IMR-90 (cell line): Measurements from ENCODE around the gene RBM45. TPM values are rescaled to one million over a fixed set of nuclear protein-coding genes. Genes with fewer than 3 reads are reported as not detected.

ENCODE experiments used
- ATAC-seq: fragments of 200-7000 bp; cut with Tn5 transposase; 2 replicates; pipeline ENCODE4 v1.9.1; 2020; ENCODE audit warnings: low read depth, mild to moderate bottlenecking, moderate library complexity
- BruUV-seq: library from RNA; stranded (reverse); fragments of 400-500 nt; replicated peaks from 2 replicates; lab custom pipeline; 2021; lab: Mats Ljungman, UMichigan
- CTCF ChIA-PET: fragments of 300-600 bp; formaldehyde crosslinking; extraction: SDS; loops from one replicate; lab custom pipeline; 2021; ENCODE audit warnings: antibody characterized with exemption; lab: Yijun Ruan, JAX
- POLR2A ChIA-PET: fragments of 300-600 bp; sonication (Branson Sonifier 250); formaldehyde crosslinking; loops from one replicate; lab custom pipeline; 2022; ENCODE audit warnings: antibody characterized with exemption; ENCODE audit not compliant: unreplicated experiment; lab: Charles Lee
- DNase-seq: peaks from one replicate; pipeline ENCODE4 v3.0.0; 2013
- H2AFZ ChIP-seq: replicated peaks from 2 replicates; pipeline ENCODE3; 2013; ENCODE audit warnings: low read length, mild to moderate bottlenecking; ENCODE audit not compliant: poor library complexity
- H2AK5ac ChIP-seq: 2 replicates; pipeline ENCODE4 v1.6.1; 2013; ENCODE audit warnings: low read depth, low read length, inconsistent platforms
- H2AK9ac ChIP-seq: replicated peaks from 2 replicates; pipeline ENCODE3; 2013; ENCODE audit warnings: mild to moderate bottlenecking, low read depth, low read length, moderate library complexity; ENCODE audit not compliant: poor library complexity
- H2BK120ac ChIP-seq: 2 replicates; pipeline ENCODE4 v1.6.1; 2013; ENCODE audit warnings: low read depth, low read length, inconsistent platforms
- H2BK15ac ChIP-seq: 3 replicates; pipeline ENCODE4 v1.6.1; 2013; ENCODE audit warnings: low read depth, low read length, inconsistent platforms
- H2BK20ac ChIP-seq: 2 replicates; pipeline ENCODE4 v1.6.1; 2013; ENCODE audit warnings: low read depth, mild to moderate bottlenecking, inconsistent platforms, low read length, moderate library complexity
- H2BK5ac ChIP-seq: 2 replicates; pipeline ENCODE4 v1.6.1; 2013; ENCODE audit warnings: mild to moderate bottlenecking, low read depth, low read length, inconsistent platforms; ENCODE audit not compliant: poor library complexity, severe bottlenecking
- H3K14ac ChIP-seq: replicated peaks from 2 replicates; pipeline ENCODE4 v1.6.1; 2013; ENCODE audit warnings: low read depth, low read length, inconsistent platforms
- H3K18ac ChIP-seq: 2 replicates; pipeline ENCODE4 v1.6.1; 2013; ENCODE audit warnings: low read depth, low read length, control low read depth
- H3K23ac ChIP-seq: 2 replicates; pipeline ENCODE4 v1.6.1; 2013; ENCODE audit warnings: low read depth, low read length, inconsistent platforms
- H3K27ac ChIP-seq: 2 replicates; pipeline ENCODE4 v1.5.1; 2013; ENCODE audit warnings: mild to moderate bottlenecking, control low read depth, low read length; ENCODE audit not compliant: insufficient read depth
- H3K27me3 ChIP-seq: 2 replicates; pipeline ENCODE4 v1.6.1; 2013; ENCODE audit warnings: low read length; ENCODE audit not compliant: control insufficient read depth, insufficient read depth
- H3K36me3 ChIP-seq: 2 replicates; pipeline ENCODE4 v1.6.1; 2013; ENCODE audit warnings: low read length, mixed read lengths; ENCODE audit not compliant: control insufficient read depth, insufficient read depth
- H3K4ac ChIP-seq: 2 replicates; pipeline ENCODE4 v1.6.1; 2013; ENCODE audit warnings: low read depth, low read length, inconsistent platforms
- H3K4me1 ChIP-seq: 2 replicates; pipeline ENCODE4 v1.6.1; 2013; ENCODE audit warnings: low read length, mixed read lengths; ENCODE audit not compliant: control insufficient read depth, insufficient read depth
- H3K4me2 ChIP-seq: 2 replicates; pipeline ENCODE4 v1.6.1; 2013; ENCODE audit warnings: low read depth, mild to moderate bottlenecking, control low read depth, low read length, moderate library complexity
- H3K4me3 ChIP-seq: 2 replicates; pipeline ENCODE4 v1.5.1; 2013; ENCODE audit warnings: low read depth, mild to moderate bottlenecking, control low read depth, low read length, moderate library complexity; ENCODE audit not compliant: insufficient read depth
- H3K56ac ChIP-seq: 2 replicates; pipeline ENCODE4 v1.6.1; 2013; ENCODE audit warnings: low read length, inconsistent platforms; ENCODE audit not compliant: insufficient read depth; ENCODE audit errors: extremely low read depth
- H3K79me1 ChIP-seq, 2 experiments: 2 replicates each; pipeline ENCODE4 v1.6.1; 2013; ENCODE audit warnings: low read length in 2 of 2, inconsistent platforms in 1 of 2, low read depth in 1 of 2
- H3K9ac ChIP-seq: 2 replicates; pipeline ENCODE4 v1.6.1; 2013; ENCODE audit warnings: low read depth, low read length, control low read depth
- H3K9me1 ChIP-seq: 2 replicates; pipeline ENCODE4 v1.6.1; 2013; ENCODE audit warnings: low read length, inconsistent platforms; ENCODE audit not compliant: insufficient read depth
- H3K9me3 ChIP-seq: 2 replicates; pipeline ENCODE4 v1.6.1; 2013; ENCODE audit warnings: low read length; ENCODE audit not compliant: control insufficient read depth, insufficient read depth
- H4K20me1 ChIP-seq: 2 replicates; pipeline ENCODE4 v1.6.1; 2013; ENCODE audit warnings: low read length, inconsistent platforms; ENCODE audit not compliant: insufficient read depth
- H4K5ac ChIP-seq: 2 replicates; pipeline ENCODE4 v1.6.1; 2013; ENCODE audit warnings: mild to moderate bottlenecking, low read depth, low read length, control low read depth
- H4K8ac ChIP-seq, 2 experiments: 2 replicates each; pipeline ENCODE4 v1.6.1; 2013; ENCODE audit warnings: low read depth in 2 of 2, low read length in 2 of 2, control low read depth in 1 of 2, inconsistent platforms in 1 of 2
- H4K91ac ChIP-seq: 2 replicates; pipeline ENCODE4 v1.6.1; 2013; ENCODE audit warnings: low read depth, low read length, inconsistent platforms; ENCODE audit not compliant: insufficient read depth
- BHLHE40 ChIP-seq: fragments of 150-350 bp; IDR thresholded peaks from 2 replicates; pipeline ENCODE4 v1.6.1; 2016; ENCODE audit warnings: mild to moderate bottlenecking, low read depth, low read length
- CEBPB ChIP-seq: IDR thresholded peaks from 2 replicates; pipeline ENCODE4 v1.6.1; 2012; ENCODE audit warnings: low read depth, low read length, improper control_type of control experiment
- CHD1 ChIP-seq: IDR thresholded peaks from 2 replicates; pipeline ENCODE4 v1.6.1; 2012; ENCODE audit warnings: low read depth, low read length, improper control_type of control experiment
- CTCF ChIP-seq: conservative IDR thresholded peaks from 2 replicates; pipeline ENCODE4 v1.5.1; 2012; ENCODE audit warnings: mild to moderate bottlenecking, low read depth, low read length, improper control_type of control experiment
- ELK1 ChIP-seq: fragments of 150-350 bp; IDR thresholded peaks from 2 replicates; pipeline ENCODE4 v1.6.1; 2016; ENCODE audit warnings: low read depth, mild to moderate bottlenecking, low read length, moderate library complexity, borderline replicate concordance
- FOS ChIP-seq: fragments of 150-350 bp; IDR thresholded peaks from 2 replicates; pipeline ENCODE4 v1.6.1; 2016; ENCODE audit warnings: low read depth, low read length
- MAFK ChIP-seq: IDR thresholded peaks from 2 replicates; pipeline ENCODE4 v1.6.1; 2012; ENCODE audit warnings: low read depth, low read length, improper control_type of control experiment
- MAZ ChIP-seq: IDR thresholded peaks from 2 replicates; pipeline ENCODE4 v1.6.1; 2012; ENCODE audit warnings: low read depth, mild to moderate bottlenecking, low read length, improper control_type of control experiment, moderate library complexity, borderline replicate concordance
- MXI1 ChIP-seq: IDR thresholded peaks from 2 replicates; pipeline ENCODE4 v1.6.1; 2012; ENCODE audit warnings: low read depth, mild to moderate bottlenecking, low read length, moderate library complexity, borderline replicate concordance
- NFE2L2 ChIP-seq: fragments of 150-350 bp; IDR thresholded peaks from 2 replicates; pipeline ENCODE4 v1.6.1; 2016; ENCODE audit warnings: low read depth, mild to moderate bottlenecking, low read length
- POLR2A ChIP-seq: IDR thresholded peaks from 2 replicates; pipeline ENCODE4 v1.6.1; 2012; ENCODE audit warnings: mild to moderate bottlenecking, low read depth, low read length
- RAD21 ChIP-seq: IDR thresholded peaks from 2 replicates; pipeline ENCODE4 v1.6.1; 2012; ENCODE audit warnings: low read length, improper control_type of control experiment
- RCOR1 ChIP-seq: IDR thresholded peaks from 2 replicates; pipeline ENCODE4 v1.6.1; 2012; ENCODE audit warnings: mild to moderate bottlenecking, low read length, improper control_type of control experiment; ENCODE audit not compliant: insufficient replicate concordance
- RFX5 ChIP-seq: IDR thresholded peaks from 2 replicates; pipeline ENCODE4 v1.8.0; 2012; ENCODE audit warnings: low read depth, mild to moderate bottlenecking, low read length, moderate library complexity
- SMC3 ChIP-seq: fragments of 150-350 bp; IDR thresholded peaks from 2 replicates; pipeline ENCODE4 v1.6.1; 2016; ENCODE audit warnings: low read depth, mild to moderate bottlenecking, antibody characterized with exemption, low read length, moderate library complexity
- USF2 ChIP-seq: fragments of 150-350 bp; IDR thresholded peaks from 2 replicates; pipeline ENCODE4 v1.6.1; 2017; ENCODE audit warnings: mild to moderate bottlenecking, antibody characterized with exemption, low read length, low read depth
- dilution Hi-C: fragments of 300-500 bp; cut with HindIII; formaldehyde crosslinking; loops from one replicate; pipeline ENCODE4 v1.14.3; 2018; ENCODE audit warnings: low sequenced_read_pairs; ENCODE audit not compliant: unreplicated experiment
- in situ Hi-C: fragments of 300-500 bp; cut with MboI; formaldehyde crosslinking; loops from 3 replicates; pipeline ENCODE4 v1.14.3; 2019; ENCODE audit warnings: low sequenced_read_pairs, inconsistent platforms, mixed read lengths
- intact Hi-C: fragments of 100-400 bp; cut with micrococcal nuclease; formaldehyde crosslinking; loops from 2 replicates; pipeline ENCODE4 v1.10.0; 2022
- polyA plus RNA-seq, 3 experiments: library from polyadenylated mRNA; depleted of rRNA; stranded (reverse); fragments of >200 nt; gene quantifications; 2 replicates each; pipeline ENCODE4 v1.2.3, GENCODE V29; 2012; ENCODE audit warnings: low replicate concordance in 1 of 3
- total RNA-seq: library from RNA; depleted of rRNA; stranded (reverse); fragments of >200 nt; gene quantifications from 2 replicates; pipeline ENCODE4 v1.2.3, GENCODE V29; 2012

RBM45 gene
- total and polyA plus RNA-seq, 2 of the 4 experiments (the other 2 are of a cell fraction), result 10.3 to 17.9 TPM

- Histone ChIP-seq H3K56ac (no peak overlapping the region), H3K79me1 (no peaks in the 10 kb centered on the region), H2BK120ac (no peak overlapping the region), H3K4me2 (no peak overlapping the region), H2BK20ac (no peak overlapping the region), H3K9ac (no peak overlapping the region), H3K36me3 (no peaks in the 10 kb centered on the region), H4K91ac (no peak overlapping the region), H4K8ac (no peak overlapping the region), H3K18ac (no peak overlapping the region), H3K27ac (no peak overlapping the region), H3K4me1 (peaks cover 2% of the 10 kb centered on the region; the same call in 1 of the 2 replicates), H2BK15ac (no peak overlapping the region), H3K4ac (no peak overlapping the region), H3K27me3 (peaks cover 3% of the 10 kb centered on the region; the same call in 1 of the 2 replicates), H2AK9ac (no peak overlapping the region), H2AK5ac (no peak overlapping the region), H4K5ac (no peak overlapping the region), H2BK5ac (no peak overlapping the region), H4K20me1 (no peaks in the 10 kb centered on the region), H3K9me1 (no peaks in the 10 kb centered on the region), H3K9me3 (no peaks in the 10 kb centered on the region), H2AFZ (no peak overlapping the region), H3K14ac (no peak overlapping the region), H3K4me3 (no peak overlapping the region), H3K23ac (no peak overlapping the region)
- dilution Hi-C loops, result no loop called here
- no peak for TF ChIP-seq MXI1
- no peak for TF ChIP-seq CEBPB
- TF ChIP-seq RAD21, result no peak
- no peak for TF ChIP-seq CHD1
- no peak for TF ChIP-seq FOS
- no peak for TF ChIP-seq RFX5
- TF ChIP-seq USF2, result no peak
- no peak for TF ChIP-seq MAZ
- no peak for TF ChIP-seq CTCF
- no peak for TF ChIP-seq SMC3
- no peak for TF ChIP-seq ELK1
- no peak for TF ChIP-seq NFE2L2
- TF ChIP-seq MAFK, result no peak
- TF ChIP-seq POLR2A, result no peak
- no peak for TF ChIP-seq RCOR1
- no peak for TF ChIP-seq BHLHE40
- no peak for ATAC-seq
- in situ Hi-C loops, result no loop called here
- intact Hi-C loops, result no loop called here
- ChIA-PET CTCF (no interaction called here), POLR2A (no interaction called here)
- no TSS peak for BruUV-seq
- DNase-seq, result no peak
Measured at GRCh38 chr2:178076130-178076529, 36.1 kb upstream of the RBM45 start.
